SK-N-SH treated with all-trans-retinoic acid at 6 μM for 48 hours (cell line): ENCODE measurements around the gene UBXN6.

Experiments used
- ARNTL ChIP-seq: fragments of 450-650 bp; formaldehyde crosslinking; IDR thresholded peaks from 2 replicates; pipeline ENCODE4 v1.5.0; 2020; ENCODE audit warnings: low read depth, mild to moderate bottlenecking, moderate library complexity, borderline replicate concordance
- BACH2 ChIP-seq: fragments of 250-450 bp; sonication (Bioruptor Pico); IDR thresholded peaks from 2 replicates; pipeline ENCODE4 v1.9.0; 2021; ENCODE audit warnings: mild to moderate bottlenecking, borderline replicate concordance
- OSR1 ChIP-seq: fragments of 250-450 bp; sonication (Bioruptor Pico); IDR thresholded peaks from 2 replicates; pipeline ENCODE4 v1.8.0; 2022; ENCODE audit warnings: moderate library complexity, mild to moderate bottlenecking, inconsistent platforms
- RARB ChIP-seq: fragments of 250-450 bp; sonication (Bioruptor Pico); IDR thresholded peaks from 2 replicates; pipeline ENCODE4 v1.8.0; 2021; ENCODE audit warnings: mild to moderate bottlenecking, moderate library complexity
- TOX ChIP-seq: fragments of 250-450 bp; sonication (Bioruptor Pico); IDR thresholded peaks from 2 replicates; pipeline ENCODE4 v1.8.0; 2021; ENCODE audit warnings: mild to moderate bottlenecking, moderate library complexity, borderline replicate concordance
- ZFP3 ChIP-seq: fragments of 250-450 bp; sonication (Bioruptor Pico); IDR thresholded peaks from 2 replicates; pipeline ENCODE4 v1.5.0; 2020; ENCODE audit warnings: mild to moderate bottlenecking, moderate library complexity
- ZFP30 ChIP-seq: fragments of 450-650 bp; formaldehyde crosslinking; IDR thresholded peaks from 2 replicates; pipeline ENCODE4 v1.5.0; 2022; ENCODE audit warnings: mild to moderate bottlenecking, moderate library complexity
- ZNF565 ChIP-seq: fragments of 450-650 bp; formaldehyde crosslinking; conservative IDR thresholded peaks from 2 replicates; pipeline ENCODE4 v1.5.0; 2020; ENCODE audit warnings: low read depth, mild to moderate bottlenecking, moderate library complexity
- TF ChIP-seq, protein P1 (sequence below): fragments of 250-450 bp; sonication (Bioruptor Pico); IDR thresholded peaks from 2 replicates; pipeline ENCODE4 v1.8.0; 2020; ENCODE audit warnings: mild to moderate bottlenecking, moderate library complexity, borderline replicate concordance

DNA sequence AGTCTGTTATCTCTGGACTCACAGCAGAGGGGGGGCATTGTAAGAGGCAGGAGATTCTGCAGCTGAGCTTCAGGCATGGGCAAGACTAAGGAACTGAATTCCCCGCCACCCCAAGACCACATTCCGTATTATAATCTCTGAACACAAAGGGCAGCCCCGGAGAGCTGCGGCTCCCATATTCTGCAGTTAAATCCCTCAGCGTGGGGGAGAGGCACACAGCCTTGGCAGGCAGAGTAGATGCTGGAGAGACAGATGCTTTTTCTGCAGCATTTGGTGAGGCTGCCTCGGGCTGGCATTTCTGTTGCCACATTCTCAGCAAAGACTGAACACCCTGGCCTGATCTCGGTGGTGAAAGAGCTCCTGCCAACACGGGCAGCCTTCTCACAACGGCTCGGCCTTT lies 42.2 kb downstream of the UBXN6 start:
- TF ChIP-seq ZNF565 (CRISPR knock-in tag) (no peak), OSR1 (CRISPR knock-in tag) (no peak), ZFP3 (no peak), ARNTL (CRISPR knock-in tag) (no peak), TOX (CRISPR knock-in tag) (no peak), BACH2 (CRISPR knock-in tag) (no peak), ZFP30 (no peak), RARB (CRISPR knock-in tag) (no peak)
- TF ChIP-seq, protein P1, sequence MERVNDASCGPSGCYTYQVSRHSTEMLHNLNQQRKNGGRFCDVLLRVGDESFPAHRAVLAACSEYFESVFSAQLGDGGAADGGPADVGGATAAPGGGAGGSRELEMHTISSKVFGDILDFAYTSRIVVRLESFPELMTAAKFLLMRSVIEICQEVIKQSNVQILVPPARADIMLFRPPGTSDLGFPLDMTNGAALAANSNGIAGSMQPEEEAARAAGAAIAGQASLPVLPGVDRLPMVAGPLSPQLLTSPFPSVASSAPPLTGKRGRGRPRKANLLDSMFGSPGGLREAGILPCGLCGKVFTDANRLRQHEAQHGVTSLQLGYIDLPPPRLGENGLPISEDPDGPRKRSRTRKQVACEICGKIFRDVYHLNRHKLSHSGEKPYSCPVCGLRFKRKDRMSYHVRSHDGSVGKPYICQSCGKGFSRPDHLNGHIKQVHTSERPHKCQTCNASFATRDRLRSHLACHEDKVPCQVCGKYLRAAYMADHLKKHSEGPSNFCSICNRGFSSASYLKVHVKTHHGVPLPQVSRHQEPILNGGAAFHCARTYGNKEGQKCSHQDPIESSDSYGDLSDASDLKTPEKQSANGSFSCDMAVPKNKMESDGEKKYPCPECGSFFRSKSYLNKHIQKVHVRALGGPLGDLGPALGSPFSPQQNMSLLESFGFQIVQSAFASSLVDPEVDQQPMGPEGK (CRISPR knock-in tag): no peak
